ENCODE data around the gene DIDO1.
"Not testable (repeated sequence)": the region's sequence is repeated elsewhere in the genome, so short reads cannot be mapped to it uniquely, and the experiment has no call there.

The DIDO1 gene

GRCh38 chr20:62852841-62853240, 73.5 kb downstream of the DIDO1 start:
- DNase-seq (ENCODE audit: low spot score), result no peak

GRCh38 chr20:62852196-62852595, 74.1 kb downstream of the DIDO1 start:
- no peak for DNase-seq (ENCODE audit: low spot score)

GRCh38 chr20:62850333-62850974, 75.9 kb downstream of the DIDO1 start:
- DNase-seq (ENCODE audit: low spot score), result no peak

GRCh38 chr20:62849431-62849830, 76.9 kb downstream of the DIDO1 start:
- no peak for DNase-seq (ENCODE audit: low spot score)

GRCh38 chr20:62848917-62849316, 77.4 kb downstream of the DIDO1 start:
- DNase-seq (ENCODE audit: low spot score), result not testable (repeated sequence)

- no peak for DNase-seq (ENCODE audit: low spot score)
These were observed 80.0 kb downstream of the DIDO1 start for GRCh38 chr20:62846166-62846890.

- DNase-seq (ENCODE audit: low spot score), result no peak
These were observed 80.7 kb downstream of the DIDO1 start for GRCh38 chr20:62845416-62846160.

- DNase-seq (ENCODE audit: low spot score), result no peak
These were observed 82.1 kb downstream of the DIDO1 start for GRCh38 chr20:62844182-62844581.

- no peak for DNase-seq (ENCODE audit: low spot score)
These were observed 82.6 kb downstream of the DIDO1 start for GRCh38 chr20:62843656-62844055.

- no peak for DNase-seq (ENCODE audit: low spot score)
These were observed 84.5 kb downstream of the DIDO1 start for GRCh38 chr20:62841705-62842212.

GRCh38 chr20:62840244-62841197, 85.8 kb downstream of the DIDO1 start:
- DNase-seq (ENCODE audit: low spot score), result no peak

- DNase-seq (ENCODE audit: low spot score), result no peak
These were observed 86.5 kb downstream of the DIDO1 start for GRCh38 chr20:62839816-62840215.

- no peak for DNase-seq (ENCODE audit: low spot score)
These were observed 87.0 kb downstream of the DIDO1 start for GRCh38 chr20:62839261-62839660.

GRCh38 chr20:62838128-62838891, 88.0 kb downstream of the DIDO1 start:
- no peak for DNase-seq (ENCODE audit: low spot score)

- DNase-seq (ENCODE audit: low spot score), result no peak
These were observed 88.5 kb downstream of the DIDO1 start for GRCh38 chr20:62837790-62838127.

GRCh38 chr20:62836967-62837490, 89.3 kb downstream of the DIDO1 start:
- no peak for DNase-seq (ENCODE audit: low spot score)

GRCh38 chr20:62835931-62836861, 90.1 kb downstream of the DIDO1 start:
- DNase-seq (ENCODE audit: low spot score), result no peak

- DNase-seq (ENCODE audit: low spot score), result no peak
These were observed 91.2 kb downstream of the DIDO1 start for GRCh38 chr20:62834967-62835730.

- no peak for DNase-seq (ENCODE audit: low spot score)
These were observed 93.3 kb downstream of the DIDO1 start for GRCh38 chr20:62832951-62833391.

Measured in hematopoietic multipotent progenitor cell treated with erythropoietin and hydrocortisone succinate and interleukin-3 and kit ligand, for 17 days (in vitro differentiated cells).